ENCODE results near the gene IRF5.

Gene IRF5, protein sequence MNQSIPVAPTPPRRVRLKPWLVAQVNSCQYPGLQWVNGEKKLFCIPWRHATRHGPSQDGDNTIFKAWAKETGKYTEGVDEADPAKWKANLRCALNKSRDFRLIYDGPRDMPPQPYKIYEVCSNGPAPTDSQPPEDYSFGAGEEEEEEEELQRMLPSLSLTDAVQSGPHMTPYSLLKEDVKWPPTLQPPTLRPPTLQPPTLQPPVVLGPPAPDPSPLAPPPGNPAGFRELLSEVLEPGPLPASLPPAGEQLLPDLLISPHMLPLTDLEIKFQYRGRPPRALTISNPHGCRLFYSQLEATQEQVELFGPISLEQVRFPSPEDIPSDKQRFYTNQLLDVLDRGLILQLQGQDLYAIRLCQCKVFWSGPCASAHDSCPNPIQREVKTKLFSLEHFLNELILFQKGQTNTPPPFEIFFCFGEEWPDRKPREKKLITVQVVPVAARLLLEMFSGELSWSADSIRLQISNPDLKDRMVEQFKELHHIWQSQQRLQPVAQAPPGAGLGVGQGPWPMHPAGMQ

GRCh38 chr7:128937647-128938543 lies at the start of gene IRF5:
TSS of gene IRF5 (plus strand) at chr7:128937927. CDS start at chr7:128942082, 4,155 bp downstream.
- no peak for TF ChIP-seq CTCF (IDR thresholded peaks at IDR 0.05; ENCODE audit: low read length, missing control alignments)
- peak within 1 kb of the TSS; percentile 40 for H3K4me3 ChIP-seq (replicated peaks; ENCODE audit: low read depth, low read length)
- DNase-seq (ENCODE audit: low read depth): no peak

DNA sequence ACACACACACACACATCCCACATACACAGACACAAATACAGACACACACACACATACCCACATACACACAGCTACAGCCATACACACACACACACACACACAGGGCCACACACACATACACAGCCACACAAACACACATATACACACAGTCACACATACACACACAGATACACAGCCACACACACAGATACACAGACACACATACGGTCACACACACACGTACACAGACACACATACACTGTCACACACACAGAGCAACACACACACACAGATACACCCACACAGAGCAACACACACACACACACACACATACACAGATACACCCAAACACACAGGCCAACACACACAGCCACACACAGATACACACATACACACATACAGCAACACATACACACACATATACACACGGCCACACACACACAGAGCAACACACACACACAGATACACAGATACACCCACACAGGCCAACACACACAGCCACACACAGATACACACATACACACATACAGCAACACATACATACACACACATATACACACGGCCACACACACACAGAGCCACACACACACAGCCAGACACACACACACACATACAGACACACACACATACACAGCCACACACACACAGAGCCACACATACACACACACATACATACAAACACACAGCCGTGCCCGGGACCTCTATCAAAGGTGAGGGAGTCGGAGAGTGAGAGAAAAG lies 49.5 kb upstream of the IRF5 start:
- no peak for TF ChIP-seq CTCF (IDR thresholded peaks at IDR 0.05; ENCODE audit: low read length, missing control alignments)
- H3K4me3 ChIP-seq (replicated peaks; ENCODE audit: low read depth, low read length): no peak overlapping the region
- DNase-seq (ENCODE audit: low read depth): no peak

GRCh38 chr7:128888756-128889095 lies 49.0 kb upstream of the IRF5 start:
- no peak overlapping the region for H3K4me3 ChIP-seq (replicated peaks; ENCODE audit: low read depth, low read length)
- TF ChIP-seq CTCF (IDR thresholded peaks at IDR 0.05; ENCODE audit: low read length, missing control alignments): no peak
- no peak for DNase-seq (ENCODE audit: low read depth)

GRCh38 chr7:128889121-128889520 lies 48.6 kb upstream of the IRF5 start:
- no peak for TF ChIP-seq CTCF (IDR thresholded peaks at IDR 0.05; ENCODE audit: low read length, missing control alignments)
- no peak overlapping the region for H3K4me3 ChIP-seq (replicated peaks; ENCODE audit: low read depth, low read length)
- no peak for DNase-seq (ENCODE audit: low read depth)

GRCh38 chr7:128890306-128891109 lies 47.2 kb upstream of the IRF5 start:
- TF ChIP-seq CTCF (IDR thresholded peaks at IDR 0.05; ENCODE audit: low read length, missing control alignments): no peak
- no peak for DNase-seq (ENCODE audit: low read depth)
- H3K4me3 ChIP-seq (replicated peaks; ENCODE audit: low read depth, low read length): no peak overlapping the region

All from fibroblast of pulmonary artery (primary cell).